ENCODE results near the gene PRKCQ. TPM values are rescaled to one million over a fixed set of nuclear protein-coding genes. Genes with fewer than 3 reads are reported as not detected.
"Not testable (repeated sequence)": the region's sequence is repeated elsewhere in the genome, so short reads cannot be mapped to it uniquely, and the experiment has no call there.

PRKCQ gene
- total RNA-seq, 4 donors from 2014 or later = 1.4 to 2.8 TPM; not detected in 2

GRCh38 chr10:6473430-6473829 lies 106.6 kb downstream of the PRKCQ start:
- Histone ChIP-seq H3K27ac (no peak overlapping the region), H3K4me1 (no peaks in the 10 kb centered on the region), H3K36me3 (no peaks in the 10 kb centered on the region), H3K27me3 (no peaks in the 10 kb centered on the region), H3K9me3 (no peaks in the 10 kb centered on the region), H3K4me3 (no peak overlapping the region)
- TF ChIP-seq CTCF (IDR thresholded peaks at IDR 0.05) = no peak
- TF ChIP-seq POLR2A (IDR thresholded peaks at IDR 0.05) = no peak
- DNase-seq = no peak
- intact Hi-C loops (cut with DNase I; ENCODE audit: low total_unique reads) = no loop called here

GRCh38 chr10:6472710-6473005 lies 107.4 kb downstream of the PRKCQ start:
- H3K36me3 ChIP-seq; H3K4me1 ChIP-seq; H3K9me3 ChIP-seq; H3K27me3 ChIP-seq; intact Hi-C loops (cut with DNase I; ENCODE audit: low total_unique reads); DNase-seq; H3K4me3 ChIP-seq; H3K27ac ChIP-seq: not testable (repeated sequence)

DNA sequence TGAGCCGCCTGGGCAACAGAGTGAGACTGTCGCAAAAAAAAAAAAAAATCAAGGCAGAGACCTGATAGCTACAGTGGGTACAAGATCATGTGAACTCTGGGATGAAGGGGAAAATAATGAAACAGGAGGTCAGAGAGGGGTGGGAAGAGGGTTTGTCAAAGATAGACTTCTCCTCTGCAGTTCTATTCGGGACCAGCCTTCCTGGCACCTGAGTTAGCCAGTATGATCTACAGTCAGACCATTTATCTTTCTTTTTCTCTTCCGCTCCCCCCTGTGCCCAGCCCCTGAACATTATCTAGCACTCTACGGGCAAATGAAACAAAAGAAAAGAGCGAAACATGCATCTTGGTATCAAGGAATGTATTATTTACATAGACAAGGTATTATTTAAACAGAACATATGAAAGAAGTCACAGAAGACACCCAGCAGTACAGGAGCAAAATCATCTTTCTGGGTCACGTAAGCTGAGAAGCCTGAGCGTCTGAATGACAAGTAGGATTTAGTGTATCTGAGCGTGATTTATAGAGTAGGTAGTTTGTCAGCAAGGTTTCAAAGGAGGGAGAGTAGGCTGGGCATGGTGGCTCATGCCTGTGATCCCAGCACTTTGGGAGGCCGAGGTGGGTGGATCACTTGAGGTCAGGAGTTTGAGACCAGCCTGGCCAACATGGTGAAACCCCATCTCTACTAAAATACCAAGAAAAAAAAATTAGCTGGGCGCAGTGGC lies 109.0 kb downstream of the PRKCQ start:
- Histone ChIP-seq H3K4me1 (no peaks in the 10 kb centered on the region), H3K27ac (no peak overlapping the region), H3K27me3 (no peaks in the 10 kb centered on the region), H3K4me3 (no peak overlapping the region), H3K36me3 (no peaks in the 10 kb centered on the region), H3K9me3 (no peaks in the 10 kb centered on the region)
- DNase-seq = no peak
- TF ChIP-seq POLR2A (IDR thresholded peaks at IDR 0.05) = no peak
- TF ChIP-seq CTCF (IDR thresholded peaks at IDR 0.05) = no peak
- intact Hi-C loops (cut with DNase I; ENCODE audit: low total_unique reads) = no loop called here

DNA sequence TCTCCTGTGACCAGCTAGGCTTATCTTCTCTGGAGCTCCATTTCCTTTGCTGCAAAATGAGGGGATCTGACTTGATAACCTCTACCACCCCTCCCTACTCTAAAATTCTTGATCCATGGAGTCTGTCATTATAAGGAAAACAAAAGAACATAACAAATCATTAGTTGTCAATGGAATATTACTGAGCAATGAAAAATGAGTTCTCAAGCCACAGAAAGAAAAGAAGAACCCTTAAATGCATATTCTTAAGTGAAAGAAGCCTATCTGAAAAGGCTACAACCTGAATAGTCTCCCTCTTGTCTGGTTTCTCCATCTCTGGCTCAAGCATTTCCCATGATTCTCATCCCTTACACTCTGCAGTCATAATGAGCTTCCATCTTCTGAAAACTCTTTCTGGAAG lies 110.4 kb downstream of the PRKCQ start:
- Histone ChIP-seq H3K27me3 (no peaks in the 10 kb centered on the region), H3K36me3 (no peaks in the 10 kb centered on the region), H3K4me1 (no peaks in the 10 kb centered on the region), H3K9me3 (no peaks in the 10 kb centered on the region), H3K4me3 (no peak overlapping the region), H3K27ac (no peak overlapping the region)
- intact Hi-C loops (cut with DNase I; ENCODE audit: low total_unique reads) = no loop called here
- no peak for DNase-seq
- TF ChIP-seq CTCF (IDR thresholded peaks at IDR 0.05) (no peak), POLR2A (IDR thresholded peaks at IDR 0.05) (no peak)

- H3K9me3 ChIP-seq = no peaks in the 10 kb centered on the region
- intact Hi-C loops (cut with DNase I; ENCODE audit: low total_unique reads) = no loop called here
- no peaks in the 10 kb centered on the region for H3K4me1 ChIP-seq
- no peak overlapping the region for H3K4me3 ChIP-seq
- no peak overlapping the region for H3K27ac ChIP-seq
- no peaks in the 10 kb centered on the region for H3K36me3 ChIP-seq
- H3K27me3 ChIP-seq = no peaks in the 10 kb centered on the region
- no peak for TF ChIP-seq CTCF (IDR thresholded peaks at IDR 0.05)
- no peak for TF ChIP-seq POLR2A (IDR thresholded peaks at IDR 0.05)
- no peak for DNase-seq
Observed at GRCh38 chr10:6465854-6466601, 114.0 kb downstream of the PRKCQ start.

Data from uterus (tissue), 4 donors.